SK-N-SH (cell line): Measurements from ENCODE around the gene CDC42EP3. TPM values are rescaled to one million over a fixed set of nuclear protein-coding genes. Genes with fewer than 3 reads are reported as not detected.

Experiments used
- CTCF ChIA-PET: fragments of 300-600, 350-600 bp; formaldehyde crosslinking; extraction: SDS; loops from one replicate; lab custom pipeline; 2021; lab: Yijun Ruan, JAX
- POLR2A ChIA-PET: fragments of 350-600 bp; sonication (Branson Sonifier 250); formaldehyde crosslinking; extraction: SDS; loops from one replicate; lab custom pipeline; 2020; ENCODE audit warnings: antibody characterized with exemption, inconsistent platforms; lab: Yijun Ruan, JAX
- DNase-seq: peaks from one replicate; pipeline ENCODE4 v3.0.0; 2012
- H2AFZ ChIP-seq: fragments of 200-600 bp; sonication (generic); 2 replicates; pipeline ENCODE4 v1.8.1; 2016; ENCODE audit warnings: antibody characterized with exemption, mild to moderate bottlenecking, low read depth
- H3F3A ChIP-seq: fragments of 200-600 bp; sonication (generic); replicated peaks from 2 replicates; pipeline ENCODE3; 2016; ENCODE audit warnings: antibody characterized with exemption, mild to moderate bottlenecking; ENCODE audit not compliant: insufficient read depth
- H3K27ac ChIP-seq, 2 experiments: fragments of 200-500 bp in 1 of 2; fragments of 200-600 bp in 1 of 2; sonication (Bioruptor generic) in 1 of 2; sonication (generic), shearing (Covaris generic) in 1 of 2; 2 replicates each; pipeline versions ENCODE4 v1.5.1 to v1.6.1; 2014 to 2016; ENCODE audit warnings: low read depth in 2 of 2, inconsistent platforms in 1 of 2, low read length in 1 of 2, mild to moderate bottlenecking in 1 of 2, mixed read lengths in 1 of 2
- H3K27me3 ChIP-seq: fragments of 200-600 bp; sonication (generic), shearing (Covaris generic); 2 replicates; pipeline ENCODE4 v1.6.1; 2016; ENCODE audit warnings: mixed run types; ENCODE audit not compliant: insufficient read depth
- H3K36me3 ChIP-seq, 2 experiments: fragments of 200-500 bp in 1 of 2; fragments of 200-600 bp in 1 of 2; sonication (Bioruptor generic) in 1 of 2; sonication (generic) in 1 of 2; replicated peaks in 1 of 2; 2 replicates each; pipeline versions ENCODE3 to v1.5.1; 2014 to 2016; ENCODE audit warnings: low read length in 1 of 2, mild to moderate bottlenecking in 1 of 2; ENCODE audit not compliant: insufficient read depth in 2 of 2, control insufficient read depth in 1 of 2
- H3K4me1 ChIP-seq, 2 experiments: fragments of 200-500 bp in 1 of 2; fragments of 200-600 bp in 1 of 2; sonication (Bioruptor generic) in 1 of 2; sonication (generic), shearing (Covaris generic) in 1 of 2; 2 replicates each; pipeline versions ENCODE4 v1.5.1 to v1.6.1; 2014 to 2016; ENCODE audit warnings: low read depth in 1 of 2, low read length in 1 of 2, mixed run types in 1 of 2; ENCODE audit not compliant: insufficient read depth in 2 of 2, control insufficient read depth in 1 of 2
- H3K4me2 ChIP-seq: fragments of 200-600 bp; sonication (generic), shearing (Covaris generic); 2 replicates; pipeline ENCODE4 v1.6.1; 2017; ENCODE audit warnings: mixed run types
- H3K4me3 ChIP-seq, 2 experiments: fragments of 200-500 bp in 1 of 2; fragments of 200-600 bp in 1 of 2; sonication (Bioruptor generic) in 1 of 2; sonication (generic), shearing (Covaris generic) in 1 of 2; 2 replicates each; pipeline versions ENCODE4 v1.5.1 to v1.8.1; 2014 to 2016; ENCODE audit warnings: low read depth in 2 of 2, inconsistent platforms in 1 of 2, low read length in 1 of 2, mild to moderate bottlenecking in 1 of 2, mixed read lengths in 1 of 2, moderate library complexity in 1 of 2
- H3K79me2 ChIP-seq: fragments of 200-600 bp; sonication (generic); 2 replicates; pipeline ENCODE4 v1.8.1; 2017; ENCODE audit warnings: mild to moderate bottlenecking; ENCODE audit not compliant: insufficient read depth
- H3K9ac ChIP-seq: fragments of 200-600 bp; sonication (generic); 2 replicates; pipeline ENCODE4 v1.6.1; 2017; ENCODE audit warnings: mixed run types
- H3K9me2 ChIP-seq: fragments of 200-600 bp; sonication (generic); 2 replicates; pipeline ENCODE4 v1.6.1; 2017; ENCODE audit warnings: mixed run types
- H3K9me3 ChIP-seq: fragments of 200-600 bp; sonication (generic); 2 replicates; pipeline ENCODE4 v1.6.1; 2017; ENCODE audit warnings: mixed run types, mild to moderate bottlenecking, moderate library complexity
- H4K20me1 ChIP-seq: fragments of 200-600 bp; sonication (generic); 2 replicates; pipeline ENCODE4 v1.6.1; 2017; ENCODE audit warnings: mild to moderate bottlenecking, mixed run types; ENCODE audit not compliant: insufficient read depth
- EP300 ChIP-seq, 2 experiments: IDR thresholded peaks; 2 replicates each; pipeline versions ENCODE4 v1.4.0 to v1.6.1; 2012; ENCODE audit warnings: borderline replicate concordance in 1 of 2, low read depth in 1 of 2, low read length in 1 of 2
- FOSL2 ChIP-seq: IDR thresholded peaks from 2 replicates; pipeline ENCODE4 v1.4.0; 2012; ENCODE audit warnings: low read depth, mild to moderate bottlenecking, moderate library complexity, borderline replicate concordance
- GABPA ChIP-seq: IDR thresholded peaks from 2 replicates; pipeline ENCODE4 v1.4.0; 2012; ENCODE audit warnings: low read depth, mild to moderate bottlenecking
- GATA2 ChIP-seq: sonication (generic); formaldehyde crosslinking; IDR thresholded peaks from 2 replicates; pipeline ENCODE4 v1.5.0; 2020; ENCODE audit warnings: mild to moderate bottlenecking, missing genetic modification reagents
- JUND ChIP-seq: IDR thresholded peaks from 2 replicates; pipeline ENCODE4 v1.4.0; 2012
- NFIC ChIP-seq: IDR thresholded peaks from 2 replicates; pipeline ENCODE4 v1.4.0; 2012; ENCODE audit warnings: borderline replicate concordance
- NRF1 ChIP-seq: IDR thresholded peaks from 2 replicates; pipeline ENCODE4 v1.6.1; 2012; ENCODE audit warnings: low read depth, mild to moderate bottlenecking, low read length
- POLR2AphosphoS5 ChIP-seq: IDR thresholded peaks from 2 replicates; pipeline ENCODE4 v1.6.1; 2012; ENCODE audit warnings: low read depth, low read length
- RCOR1 ChIP-seq: fragments of 150-350 bp; IDR thresholded peaks from 2 replicates; pipeline ENCODE4 v1.6.1; 2017; ENCODE audit warnings: antibody characterized with exemption, low read length
- REST ChIP-seq: IDR thresholded peaks from 2 replicates; pipeline ENCODE4 v1.6.1; 2012; ENCODE audit warnings: mild to moderate bottlenecking, low read depth, low read length, moderate library complexity
- RFX5 ChIP-seq: IDR thresholded peaks from 2 replicates; pipeline ENCODE4 v1.6.1; 2012; ENCODE audit warnings: mild to moderate bottlenecking, improper control_type of control experiment, low read length
- SIN3A ChIP-seq: IDR thresholded peaks from 2 replicates; pipeline ENCODE4 v1.6.1; 2012; ENCODE audit warnings: low read depth, mild to moderate bottlenecking, low read length, moderate library complexity, borderline replicate concordance
- TAF1 ChIP-seq: IDR thresholded peaks from 2 replicates; pipeline ENCODE4 v1.6.1; 2012; ENCODE audit warnings: low read depth, mild to moderate bottlenecking, low read length, moderate library complexity, borderline replicate concordance
- USF1 ChIP-seq: IDR thresholded peaks from 2 replicates; pipeline ENCODE4 v1.4.0; 2012; ENCODE audit warnings: low read depth, borderline replicate concordance
- YY1 ChIP-seq: IDR thresholded peaks from 2 replicates; pipeline ENCODE4 v1.4.0; 2012; ENCODE audit warnings: low read depth, mild to moderate bottlenecking
- ZBTB33 ChIP-seq: IDR thresholded peaks from 2 replicates; pipeline ENCODE4 v1.4.0; 2012; ENCODE audit warnings: low read depth, borderline replicate concordance
- WGBS: methylation state at CpG from one replicate; pipeline ENCODE4 v1.1.6; 2017; ENCODE audit warnings: low lambda C conversion rate; 5-methylcytosine and 5-hydroxymethylcytosine counted together
- polyA plus RNA-seq, 3 experiments: library from polyadenylated mRNA; depleted of rRNA; stranded (reverse); fragments of >200 nt; gene quantifications; 2 replicates each; pipeline ENCODE4 v1.2.3, GENCODE V29; 2012
- TF ChIP-seq, protein P1 (sequence below): IDR thresholded peaks from 2 replicates; pipeline ENCODE4; 2012
- TF ChIP-seq, protein P2 (sequence below): fragments of 150-350 bp; IDR thresholded peaks from 2 replicates; pipeline ENCODE4 v1.6.1; 2017; ENCODE audit warnings: antibody characterized with exemption, low read length, low read depth, borderline replicate concordance
- TF ChIP-seq, protein P3 (sequence below): fragments of 200-600 bp; sonication (generic); IDR thresholded peaks from 2 replicates; pipeline ENCODE4 v1.6.1; 2017; ENCODE audit warnings: antibody characterized with exemption, mild to moderate bottlenecking, moderate library complexity

The CDC42EP3 gene, protein sequence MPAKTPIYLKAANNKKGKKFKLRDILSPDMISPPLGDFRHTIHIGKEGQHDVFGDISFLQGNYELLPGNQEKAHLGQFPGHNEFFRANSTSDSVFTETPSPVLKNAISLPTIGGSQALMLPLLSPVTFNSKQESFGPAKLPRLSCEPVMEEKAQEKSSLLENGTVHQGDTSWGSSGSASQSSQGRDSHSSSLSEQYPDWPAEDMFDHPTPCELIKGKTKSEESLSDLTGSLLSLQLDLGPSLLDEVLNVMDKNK
- polyA plus RNA-seq (2012; rRNA removed): 87.5 and 105 TPM in 2 replicates
- 92.7 and 103 TPM in 2 replicates for polyA plus RNA-seq (2012; cell fraction: cytosol; rRNA removed)
- polyA plus RNA-seq (2012; cell fraction: nucleus; rRNA removed): 70.1 and 83.8 TPM in 2 replicates

- ChIA-PET POLR2A (interaction anchor here (0.6 to 5.0 kb wide), 19 partner anchors 10 to 1080 kb away, joined by 3 to 56 read pairs (median 5); partner anchors contain the start of genes RMDN2 and SRSF7), CTCF (interaction anchor here (0.7 to 6.4 kb wide), 20 partner anchors 9 to 323 kb away, joined by 3 to 55 read pairs (median 3); no protein-coding TSS in a partner anchor)
- Histone ChIP-seq H3K27me3 (no peaks in the 10 kb centered on the region), H3K9me2 (no peaks in the 10 kb centered on the region), H3K36me3 (peaks cover 36 to 40% of the 10 kb centered on the region in 2 experiments), H3K9ac (peak within 1 kb of the TSS; percentile 92), H3K4me3 (peak within 1 kb of the TSS; percentile 80 to 100), H4K20me1 (peaks cover 44% of the 10 kb centered on the region), H2AFZ (peak within 1 kb of the TSS; percentile 77), H3K9me3 (no peaks in the 10 kb centered on the region), H3K4me1 (peaks cover 31 to 37% of the 10 kb centered on the region in 2 experiments), H3K79me2 (peaks cover 53% of the 10 kb centered on the region), H3F3A (peaks cover 30% of the 10 kb centered on the region), H3K27ac (peak within 1 kb of the TSS; percentile 86 to 99), H3K4me2 (peak within 1 kb of the TSS; percentile 86)
- WGBS: 0% methylated on average over 42 of the region's 90 CpGs
- DNase-seq: peak; percentile 95
- TF ChIP-seq RCOR1: no peak
- peak; percentile 93 for TF ChIP-seq TAF1
- no peak for TF ChIP-seq FOSL2
- no peak for TF ChIP-seq RFX5
- no peak for TF ChIP-seq USF1
- no peak for TF ChIP-seq GABPA
- no peak; the same call in 1 of the 2 replicates for TF ChIP-seq REST
- TF ChIP-seq, protein P1, sequence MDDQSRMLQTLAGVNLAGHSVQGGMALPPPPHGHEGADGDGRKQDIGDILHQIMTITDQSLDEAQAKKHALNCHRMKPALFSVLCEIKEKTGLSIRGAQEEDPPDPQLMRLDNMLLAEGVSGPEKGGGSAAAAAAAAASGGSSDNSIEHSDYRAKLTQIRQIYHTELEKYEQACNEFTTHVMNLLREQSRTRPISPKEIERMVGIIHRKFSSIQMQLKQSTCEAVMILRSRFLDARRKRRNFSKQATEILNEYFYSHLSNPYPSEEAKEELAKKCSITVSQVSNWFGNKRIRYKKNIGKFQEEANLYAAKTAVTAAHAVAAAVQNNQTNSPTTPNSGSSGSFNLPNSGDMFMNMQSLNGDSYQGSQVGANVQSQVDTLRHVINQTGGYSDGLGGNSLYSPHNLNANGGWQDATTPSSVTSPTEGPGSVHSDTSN: no peak
- peak; percentile 81; the same call in 1 of the 2 replicates for TF ChIP-seq SIN3A
- no peak for TF ChIP-seq JUND
- no peak for TF ChIP-seq GATA2 (CRISPR knock-in tag)
- peak in 1 of 2 experiments; percentile 34; a peak in 1 of 4 replicates for TF ChIP-seq EP300 (IDR thresholded peaks at IDR 0.05; ENCODE audit: borderline replicate concordance in 1 of 2, low read depth in 1 of 2, low read length in 1 of 2)
- no peak; the same call in 1 of the 2 replicates for TF ChIP-seq YY1
- TF ChIP-seq, protein P2, sequence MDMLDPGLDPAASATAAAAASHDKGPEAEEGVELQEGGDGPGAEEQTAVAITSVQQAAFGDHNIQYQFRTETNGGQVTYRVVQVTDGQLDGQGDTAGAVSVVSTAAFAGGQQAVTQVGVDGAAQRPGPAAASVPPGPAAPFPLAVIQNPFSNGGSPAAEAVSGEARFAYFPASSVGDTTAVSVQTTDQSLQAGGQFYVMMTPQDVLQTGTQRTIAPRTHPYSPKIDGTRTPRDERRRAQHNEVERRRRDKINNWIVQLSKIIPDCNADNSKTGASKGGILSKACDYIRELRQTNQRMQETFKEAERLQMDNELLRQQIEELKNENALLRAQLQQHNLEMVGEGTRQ: no peak
- no peak for TF ChIP-seq ZBTB33
- TF ChIP-seq POLR2AphosphoS5: peak; percentile 92
- TF ChIP-seq, protein P3, sequence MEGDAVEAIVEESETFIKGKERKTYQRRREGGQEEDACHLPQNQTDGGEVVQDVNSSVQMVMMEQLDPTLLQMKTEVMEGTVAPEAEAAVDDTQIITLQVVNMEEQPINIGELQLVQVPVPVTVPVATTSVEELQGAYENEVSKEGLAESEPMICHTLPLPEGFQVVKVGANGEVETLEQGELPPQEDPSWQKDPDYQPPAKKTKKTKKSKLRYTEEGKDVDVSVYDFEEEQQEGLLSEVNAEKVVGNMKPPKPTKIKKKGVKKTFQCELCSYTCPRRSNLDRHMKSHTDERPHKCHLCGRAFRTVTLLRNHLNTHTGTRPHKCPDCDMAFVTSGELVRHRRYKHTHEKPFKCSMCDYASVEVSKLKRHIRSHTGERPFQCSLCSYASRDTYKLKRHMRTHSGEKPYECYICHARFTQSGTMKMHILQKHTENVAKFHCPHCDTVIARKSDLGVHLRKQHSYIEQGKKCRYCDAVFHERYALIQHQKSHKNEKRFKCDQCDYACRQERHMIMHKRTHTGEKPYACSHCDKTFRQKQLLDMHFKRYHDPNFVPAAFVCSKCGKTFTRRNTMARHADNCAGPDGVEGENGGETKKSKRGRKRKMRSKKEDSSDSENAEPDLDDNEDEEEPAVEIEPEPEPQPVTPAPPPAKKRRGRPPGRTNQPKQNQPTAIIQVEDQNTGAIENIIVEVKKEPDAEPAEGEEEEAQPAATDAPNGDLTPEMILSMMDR: no peak
- peak; percentile 60 for TF ChIP-seq NRF1
- peak; percentile 55; the same call in 1 of the 2 replicates for TF ChIP-seq NFIC
These were observed at the start of gene CDC42EP3 for GRCh38 chr2:37671009-37671815. Gene CDC42EP3, minus strand, starts transcription at chr2:37671642. Its CDS starts 25,055 bp downstream, at chr2:37646587.
